HepG2 (cell line): ENCODE measurements around the gene AGAP1. TPM values are rescaled to one million over a fixed set of nuclear protein-coding genes. Genes with fewer than 3 reads are reported as not detected.
A peak's percentile ranks its signal among the peaks of the same experiment; 100 is the strongest.

Experiments used
- ATAC-seq: fragments of 200-7000 bp; cut with Tn5 transposase; 3 replicates; pipeline ENCODE4 v1.9.1; 2020; ENCODE audit warnings: mild to moderate bottlenecking, moderate library complexity
- BruUV-seq: library from RNA; stranded (reverse); fragments of 400-500 nt; replicated peaks from 2 replicates; lab custom pipeline; 2021; lab: Mats Ljungman, UMichigan
- CTCF ChIA-PET: fragments of 300-600 bp; formaldehyde crosslinking; extraction: SDS; loops from one replicate; lab custom pipeline; 2021; ENCODE audit warnings: low total read pairs, inconsistent platforms, low intra/inter-chr PET ratio; lab: Yijun Ruan, JAX
- POLR2A ChIA-PET: fragments of 350-600 bp; sonication (Branson Sonifier 250); formaldehyde crosslinking; loops from one replicate; lab custom pipeline; 2020; ENCODE audit warnings: antibody characterized with exemption, inconsistent platforms; lab: Yijun Ruan, JAX
- DNase-seq: peaks from one replicate; pipeline ENCODE4 v3.0.0-alpha.2; 2015; ENCODE audit warnings: low spot score
- FAIRE-seq: peaks from 3 replicates; lab custom pipeline; 2011; peaks lifted over from hg19 to GRCh38; lab: Jason Lieb, UNC
- H2AFZ ChIP-seq: one replicate; pipeline ENCODE4 v1.6.1; 2011; ENCODE audit warnings: low read length, inconsistent platforms
- H3K27ac ChIP-seq: fragments of 300-600 bp; 3 replicates; pipeline ENCODE4 v1.8.0; 2011; ENCODE audit warnings: mixed run types, mild to moderate bottlenecking, mixed read lengths, low read length, inconsistent platforms; ENCODE audit not compliant: insufficient read depth; ENCODE audit errors: extremely low read length
- H3K27me3 ChIP-seq, 2 experiments: fragments of 200-600 bp in 1 of 2; 2 replicates in 1 of 2; 3 replicates in 1 of 2; pipeline versions ENCODE4 v1.6.0 to v1.8.0; 2011; ENCODE audit warnings: low read length in 2 of 2, mild to moderate bottlenecking in 2 of 2, moderate library complexity in 2 of 2, inconsistent platforms in 1 of 2; ENCODE audit not compliant: insufficient read depth in 2 of 2, control insufficient read depth in 1 of 2
- H3K36me3 ChIP-seq, 2 experiments: fragments of 200-600 bp in 1 of 2; replicated peaks in 1 of 2; 2 replicates in 1 of 2; 3 replicates in 1 of 2; pipeline versions ENCODE4 v1.5.1 to v1.8.0; 2011; ENCODE audit warnings: low read length in 2 of 2, inconsistent platforms in 1 of 2; ENCODE audit not compliant: insufficient read depth in 2 of 2, control insufficient read depth in 1 of 2
- H3K4me1 ChIP-seq: 2 replicates; pipeline ENCODE4 v1.5.1; 2012; ENCODE audit warnings: low read length, inconsistent platforms; ENCODE audit not compliant: insufficient read depth
- H3K4me2 ChIP-seq: 2 replicates; pipeline ENCODE4 v1.6.0; 2011; ENCODE audit warnings: low read depth, low read length, inconsistent platforms
- H3K4me3 ChIP-seq, 3 experiments: fragments of 200-600 bp in 1 of 3; sonication (generic), shearing (Covaris generic) in 1 of 3; replicated peaks in 1 of 3; 2 replicates each; pipeline ENCODE4 v1.5.1; 2011 to 2016; ENCODE audit warnings: low read length in 3 of 3, inconsistent platforms in 2 of 3, low read depth in 2 of 3, mild to moderate bottlenecking in 2 of 3, control low read depth in 1 of 3, mixed read lengths in 1 of 3; ENCODE audit not compliant: insufficient read depth in 1 of 3
- H3K79me2 ChIP-seq: one replicate; pipeline ENCODE4 v1.6.1; 2011; ENCODE audit warnings: low read length, inconsistent platforms; ENCODE audit not compliant: insufficient read depth
- H3K9ac ChIP-seq: 2 replicates; pipeline ENCODE4 v1.6.0; 2011; ENCODE audit warnings: mild to moderate bottlenecking, low read depth, low read length, inconsistent platforms; ENCODE audit not compliant: insufficient read depth
- H3K9me3 ChIP-seq: 2 replicates; pipeline ENCODE4 v1.5.1; 2012; ENCODE audit warnings: mild to moderate bottlenecking, low read length
- H4K20me1 ChIP-seq: 2 replicates; pipeline ENCODE4 v1.6.0; 2011; ENCODE audit warnings: inconsistent platforms, mild to moderate bottlenecking, low read length, moderate library complexity; ENCODE audit not compliant: insufficient read depth
- AGO2 ChIP-seq: fragments of 200-400 bp; formaldehyde crosslinking; optimal IDR thresholded peaks from 2 replicates; pipeline ENCODE3; 2017; ENCODE audit warnings: mild to moderate bottlenecking, low read depth, low read length, moderate library complexity
- ZBTB14 ChIP-seq: sonication (generic); formaldehyde crosslinking; IDR thresholded peaks from 2 replicates; pipeline ENCODE4 v1.4.0; 2020; ENCODE audit warnings: missing genetic modification reagents
- ZNF644 ChIP-seq: IDR thresholded peaks from 2 replicates; pipeline ENCODE4 v1.6.1; 2016; ENCODE audit warnings: low read depth
- ZZZ3 ChIP-seq: sonication (generic); formaldehyde crosslinking; IDR thresholded peaks from 2 replicates; pipeline ENCODE4 v1.4.0; 2020; ENCODE audit warnings: missing genetic modification reagents, mild to moderate bottlenecking, borderline replicate concordance
- WGBS: methylation state at CpG from one replicate; pipeline ENCODE4 v1.1.6; 2017; ENCODE audit warnings: low lambda C conversion rate; 5-methylcytosine and 5-hydroxymethylcytosine counted together
- in situ Hi-C: cut with HindIII; loops from 2 replicates; pipeline ENCODE4 v1.10.0; 2017; ENCODE audit warnings: low pct_unique_long_range_greater_than_20kb; ENCODE audit not compliant: extremely low pct_ligation_motif_present
- intact Hi-C: fragments of 100-400 bp; cut with micrococcal nuclease; formaldehyde crosslinking; loops from one replicate; pipeline ENCODE4 v1.10.0; 2022; ENCODE audit not compliant: unreplicated experiment
- polyA plus RNA-seq, 8 experiments: library from polyadenylated mRNA; depleted of rRNA in 3 of 8; stranded (reverse) in 7 of 8; unstranded in 1 of 8; fragments of >200 nt; fragmentation: Illumina TruSeq in 4 of 8; extraction: Trizol in 4 of 8; gene quantifications; 2 replicates each; pipeline versions ENCODE4 v1.2.1 to v1.2.3, GENCODE V29; 2011 to 2016; ENCODE audit warnings: low read depth in 4 of 8, missing spikeins in 1 of 8, mixed read lengths in 1 of 8; ENCODE audit not compliant: insufficient read depth in 1 of 8
- total RNA-seq, 5 experiments: library from RNA; depleted of rRNA; stranded (reverse); fragments of >200 nt; fragmentation: Illumina TruSeq; extraction: Trizol; gene quantifications; 2 replicates each; pipeline ENCODE4 v1.2.3, GENCODE V29; 2016; ENCODE audit warnings: low read depth in 1 of 5
- TF ChIP-seq, protein P1 (sequence below): sonication (generic); formaldehyde crosslinking; IDR thresholded peaks from 2 replicates; pipeline ENCODE4 v1.4.0; 2020; ENCODE audit warnings: missing genetic modification reagents

AGAP1 gene
- total and polyA plus RNA-seq, 2 of the 13 experiments (the other 11 are each of a cell fraction or from before 2014, with no cell fraction given) = 21.2 to 32.7 TPM

- WGBS = 97% methylated on average over 29 of the region's 29 CpGs
- H3K4me2 ChIP-seq = no peak overlapping the region
- H3K4me3 ChIP-seq = no peak overlapping the region
- TF ChIP-seq ZZZ3 (CRISPR knock-in tag) (no peak), ZBTB14 (CRISPR knock-in tag) (no peak), ZNF644 (CRISPR knock-in tag) (no peak), AGO2 (peak; percentile 42)
- TF ChIP-seq, protein P1, sequence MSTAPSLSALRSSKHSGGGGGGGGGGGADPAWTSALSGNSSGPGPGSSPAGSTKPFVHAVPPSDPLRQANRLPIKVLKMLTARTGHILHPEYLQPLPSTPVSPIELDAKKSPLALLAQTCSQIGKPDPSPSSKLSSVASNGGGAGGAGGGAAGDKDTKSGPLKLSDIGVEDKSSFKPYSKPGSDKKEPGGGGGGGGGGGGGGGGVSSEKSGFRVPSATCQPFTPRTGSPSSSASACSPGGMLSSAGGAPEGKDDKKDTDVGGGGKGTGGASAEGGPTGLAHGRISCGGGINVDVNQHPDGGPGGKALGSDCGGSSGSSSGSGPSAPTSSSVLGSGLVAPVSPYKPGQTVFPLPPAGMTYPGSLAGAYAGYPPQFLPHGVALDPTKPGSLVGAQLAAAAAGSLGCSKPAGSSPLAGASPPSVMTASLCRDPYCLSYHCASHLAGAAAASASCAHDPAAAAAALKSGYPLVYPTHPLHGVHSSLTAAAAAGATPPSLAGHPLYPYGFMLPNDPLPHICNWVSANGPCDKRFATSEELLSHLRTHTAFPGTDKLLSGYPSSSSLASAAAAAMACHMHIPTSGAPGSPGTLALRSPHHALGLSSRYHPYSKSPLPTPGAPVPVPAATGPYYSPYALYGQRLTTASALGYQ = no peak
- H3K9ac ChIP-seq = no peak overlapping the region
- no peak overlapping the region for H3K27ac ChIP-seq
- H3K27me3 ChIP-seq = no peaks in the 10 kb centered on the region
- no peaks in the 10 kb centered on the region for H3K9me3 ChIP-seq
- no peak for FAIRE-seq
- intact Hi-C loops = loop anchor here (10.0 kb wide), 1 partner anchor 65 kb away; no protein-coding TSS in a partner anchor
- ChIA-PET CTCF (no interaction called here), POLR2A (no interaction called here)
- no peaks in the 10 kb centered on the region for H3K79me2 ChIP-seq
- H2AFZ ChIP-seq = no peak overlapping the region
- peaks cover 11 to 41% of the 10 kb centered on the region in 2 experiments for H3K36me3 ChIP-seq
- in situ Hi-C loops = no loop called here
- H4K20me1 ChIP-seq = no peaks in the 10 kb centered on the region
- no TSS peak for BruUV-seq
- DNase-seq = no peak
- no peaks in the 10 kb centered on the region for H3K4me1 ChIP-seq
- peak; percentile 48 for ATAC-seq
Measured at GRCh38 chr2:235739704-235740415, 246.0 kb downstream of the AGAP1 start.
